GM19372 (cell line): ENCODE results near the gene RABEP2.

Source experiments
- ATAC-seq: cut with Tn5 transposase; IDR thresholded peaks from one replicate; pipeline ENCODE4 v1.9.1; 2021; ENCODE audit warnings: mild to moderate bottlenecking, low read depth, moderate library complexity; ENCODE audit not compliant: unreplicated experiment

Gene RABEP2

DNA sequence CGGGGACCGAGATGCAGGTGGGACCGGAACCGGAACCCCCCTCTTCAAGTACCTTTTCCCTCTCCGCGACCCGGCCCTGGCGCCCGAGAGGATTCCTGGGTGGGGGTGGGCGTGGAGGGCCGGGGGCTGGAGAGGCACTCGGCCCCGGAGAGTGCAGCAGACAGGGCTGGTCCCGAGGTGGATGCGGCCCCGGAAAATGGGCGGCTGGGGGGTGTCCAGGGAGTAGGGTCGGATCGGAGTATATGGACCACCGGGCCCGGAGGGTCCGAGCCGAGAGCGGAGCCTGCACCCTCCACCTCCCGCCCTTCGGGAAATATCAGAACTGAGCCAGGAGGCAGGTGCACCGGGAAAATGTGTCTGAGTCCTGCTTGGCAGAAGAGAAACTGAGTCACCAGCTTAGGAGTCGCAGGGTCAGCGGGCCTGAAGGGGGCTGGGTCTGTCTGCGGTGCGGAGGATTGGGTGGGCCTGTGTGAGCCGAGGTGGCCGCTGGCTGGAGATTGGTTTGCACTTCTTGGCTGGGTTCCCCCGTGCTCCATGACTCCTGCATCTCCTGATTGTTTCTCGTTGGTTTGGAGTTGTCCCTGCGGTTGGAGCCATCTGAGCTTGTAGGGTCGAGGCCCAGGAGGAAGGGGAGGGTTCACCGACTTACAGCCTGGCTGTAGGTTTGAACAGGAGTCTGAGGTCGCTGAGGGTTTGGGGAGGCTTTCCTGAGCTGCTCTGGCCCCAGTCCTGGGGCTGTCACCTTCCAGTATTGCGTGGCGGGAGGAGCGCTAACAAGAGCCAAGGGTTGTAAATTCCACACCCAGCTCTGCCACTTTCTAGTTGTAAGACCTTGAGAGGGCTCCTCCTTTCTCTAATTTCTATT, 60.9 kb downstream of the RABEP2 start:
- ATAC-seq = no peak

- ATAC-seq = no peak
These were observed 65.7 kb downstream of the RABEP2 start for GRCh38 chr16:28859326-28859725.

DNA sequence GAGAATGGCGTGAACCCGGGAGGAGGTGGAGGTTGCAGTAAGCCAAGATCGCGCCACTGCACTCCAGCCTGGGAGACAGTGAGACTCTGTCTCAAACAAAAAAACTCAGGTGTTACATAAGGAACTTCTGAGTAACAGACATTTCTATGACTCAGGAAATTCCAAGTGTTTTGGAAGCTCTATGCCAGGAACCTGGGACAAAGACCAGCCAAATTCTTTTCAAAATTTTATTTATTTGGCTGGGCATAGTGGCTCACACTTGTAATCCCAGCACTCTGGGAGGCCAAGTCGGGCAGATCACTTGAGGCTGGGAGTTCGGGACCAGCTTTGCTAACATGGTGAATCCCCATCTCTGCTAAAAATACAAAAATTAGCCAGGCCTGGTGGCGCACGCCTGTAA, 66.6 kb downstream of the RABEP2 start:
- ATAC-seq = no peak
